Right atrium auricular region (tissue), 2 donors: ENCODE data around the gene MBD3L4. TPM values are rescaled to one million over a fixed set of nuclear protein-coding genes. Genes with fewer than 3 reads are reported as not detected.
"Not testable (repeated sequence)": the region's sequence is repeated elsewhere in the genome, so short reads cannot be mapped to it uniquely, and the experiment has no call there.

Experiments used
- DNase-seq: peaks from one replicate; pipeline ENCODE4 v3.0.0-alpha.2; 2019; ENCODE audit warnings: low spot score
- H3K27ac ChIP-seq, 2 donors: fragments of 200-600 bp; sonication (generic); 1 replicate in 1 of 2; 2 replicates in 1 of 2; pipeline ENCODE4 v1.5.1; 2016 to 2019
- H3K27me3 ChIP-seq, 2 donors: fragments of 200-600 bp; sonication (generic); one replicate each; pipeline versions ENCODE4 v1.5.1 to v1.6.0; 2017 to 2019
- H3K36me3 ChIP-seq: fragments of 200-600 bp; sonication (generic); one replicate; pipeline ENCODE4 v1.5.1; 2016
- H3K4me1 ChIP-seq, 2 donors: fragments of 200-600 bp; sonication (generic); one replicate each; pipeline versions ENCODE4 v1.5.1 to v1.6.0; 2017 to 2019
- H3K4me3 ChIP-seq, 2 donors: fragments of 200-600 bp; sonication (generic); 1 replicate in 1 of 2; 2 replicates in 1 of 2; pipeline ENCODE4 v1.5.1; 2017 to 2019; ENCODE audit warnings: mild to moderate bottlenecking in 1 of 2, moderate library complexity in 1 of 2
- H3K9me3 ChIP-seq, 2 donors: fragments of 200-600 bp; sonication (generic); one replicate each; pipeline ENCODE4 v1.5.1; 2019
- CTCF ChIP-seq, 2 donors: fragments of 200-600 bp; sonication (generic); IDR thresholded peaks; one replicate each; pipeline ENCODE4 v1.5.1; 2019; ENCODE audit warnings: antibody characterized with exemption in 2 of 2
- total RNA-seq, 2 donors: library from RNA; depleted of rRNA; stranded (reverse); fragments of >200 nt; gene quantifications; one replicate each; pipeline ENCODE4 v1.1.0, GENCODE V29; 2016

Gene MBD3L4
- total RNA-seq, 2 donors from 2014 or later: not detected

DNA sequence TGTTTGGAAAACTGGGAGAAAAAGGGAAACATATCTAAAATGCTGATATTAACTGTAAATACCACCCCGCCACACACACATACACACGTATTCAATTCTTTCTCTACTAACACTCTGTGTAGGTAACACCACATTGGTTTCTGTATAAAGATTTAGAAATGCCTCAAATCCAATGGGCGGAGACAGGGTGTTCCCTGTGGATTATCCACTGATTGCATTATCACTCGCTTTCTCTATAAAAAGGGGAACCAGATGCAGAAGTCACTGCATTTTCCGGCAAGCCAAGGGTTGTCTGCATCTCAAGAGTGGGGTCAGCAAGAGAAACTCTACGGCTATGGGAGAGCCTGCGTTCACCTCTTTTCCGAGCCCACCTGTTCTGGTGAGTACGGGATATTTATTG, 9.7 kb downstream of the MBD3L4 start, which contains the start of gene MBD3L5:
MBD3L5 (plus strand) TSS at position 301 of the 400 bp plus-strand sequence; CDS start at position 335, 34 bp downstream.
- H3K27me3 ChIP-seq, H3K36me3 ChIP-seq, DNase-seq, H3K9me3 ChIP-seq, H3K4me1 ChIP-seq, H3K4me3 ChIP-seq, H3K27ac ChIP-seq: not testable (repeated sequence)

- not testable (repeated sequence) for H3K4me3 ChIP-seq, H3K36me3 ChIP-seq, H3K27me3 ChIP-seq, H3K9me3 ChIP-seq, H3K27ac ChIP-seq, DNase-seq, H3K4me1 ChIP-seq
Observed at GRCh38 chr19:7028790-7029189, 11.2 kb downstream of the MBD3L4 start.

DNA sequence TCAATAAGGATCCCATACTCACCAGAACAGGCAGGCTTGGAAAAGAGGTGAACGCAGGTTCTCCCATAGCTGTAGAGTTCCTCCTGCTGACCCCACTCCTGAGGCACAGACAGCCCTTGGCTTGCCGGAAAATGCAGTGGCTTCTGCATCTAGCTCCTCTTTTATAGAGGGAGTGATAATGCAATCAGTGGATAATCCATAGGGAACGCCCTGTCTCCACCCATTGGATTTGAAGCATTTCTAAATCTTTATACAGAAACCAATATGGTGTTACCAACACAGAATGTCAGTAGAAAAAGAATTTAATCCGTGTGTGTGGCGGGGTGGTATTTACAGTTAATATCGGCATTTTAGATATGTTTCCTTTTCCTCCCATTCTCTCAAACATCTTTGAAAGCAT, 18.6 kb downstream of the MBD3L4 start, which contains the start of gene MBD3L2B:
MBD3L2B (minus strand) TSS at position 101 of the 400 bp plus-strand sequence; CDS start at position 67, 34 bp downstream.
- not testable (repeated sequence) for H3K4me3 ChIP-seq, H3K27me3 ChIP-seq, H3K9me3 ChIP-seq, DNase-seq, H3K27ac ChIP-seq, H3K36me3 ChIP-seq, H3K4me1 ChIP-seq

GRCh38 chr19:7018828-7019227, 21.2 kb downstream of the MBD3L4 start:
- Histone ChIP-seq H3K27me3 (no peaks in the 10 kb centered on the region), H3K27ac (no peak overlapping the region), H3K4me3 (no peak overlapping the region), H3K36me3 (no peaks in the 10 kb centered on the region), H3K9me3 (no peaks in the 10 kb centered on the region), H3K4me1 (no peaks in the 10 kb centered on the region)
- TF ChIP-seq CTCF (IDR thresholded peaks at IDR 0.05): no peak
- no peak for DNase-seq

DNA sequence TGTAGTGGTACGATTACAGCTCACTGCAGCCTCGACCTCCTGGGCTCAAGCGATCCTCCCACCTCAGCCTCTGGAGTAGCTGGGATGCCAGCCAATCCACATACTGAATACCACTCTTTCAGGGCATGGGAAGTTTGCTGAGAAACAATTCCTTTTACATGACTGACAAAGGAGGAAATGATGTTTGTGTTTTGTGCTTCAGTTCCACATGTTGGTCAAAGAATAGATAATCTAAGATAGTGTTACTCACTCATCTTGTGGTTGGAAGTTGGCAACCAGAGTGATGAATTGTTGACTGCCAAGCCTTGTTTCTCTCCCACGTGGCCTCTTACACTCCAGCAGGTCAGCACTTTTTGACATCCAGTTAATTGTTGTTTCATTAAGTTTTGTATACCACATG, 26.3 kb downstream of the MBD3L4 start:
- Histone ChIP-seq H3K4me1 (no peaks in the 10 kb centered on the region), H3K9me3 (no peaks in the 10 kb centered on the region), H3K27ac (no peak overlapping the region), H3K27me3 (no peaks in the 10 kb centered on the region), H3K4me3 (no peak overlapping the region), H3K36me3 (no peaks in the 10 kb centered on the region)
- DNase-seq: peak; percentile 52
- no peak for TF ChIP-seq CTCF (IDR thresholded peaks at IDR 0.05)

- no peaks in the 10 kb centered on the region for H3K36me3 ChIP-seq
- no peak overlapping the region for H3K4me3 ChIP-seq
- DNase-seq: peak; percentile 38
- H3K9me3 ChIP-seq: no peaks in the 10 kb centered on the region
- H3K4me1 ChIP-seq: no peaks in the 10 kb centered on the region
- TF ChIP-seq CTCF (IDR thresholded peaks at IDR 0.05): no peak
- H3K27me3 ChIP-seq: no peaks in the 10 kb centered on the region
- no peak overlapping the region for H3K27ac ChIP-seq
Observed at GRCh38 chr19:7010722-7011593, 29.0 kb downstream of the MBD3L4 start.

DNA sequence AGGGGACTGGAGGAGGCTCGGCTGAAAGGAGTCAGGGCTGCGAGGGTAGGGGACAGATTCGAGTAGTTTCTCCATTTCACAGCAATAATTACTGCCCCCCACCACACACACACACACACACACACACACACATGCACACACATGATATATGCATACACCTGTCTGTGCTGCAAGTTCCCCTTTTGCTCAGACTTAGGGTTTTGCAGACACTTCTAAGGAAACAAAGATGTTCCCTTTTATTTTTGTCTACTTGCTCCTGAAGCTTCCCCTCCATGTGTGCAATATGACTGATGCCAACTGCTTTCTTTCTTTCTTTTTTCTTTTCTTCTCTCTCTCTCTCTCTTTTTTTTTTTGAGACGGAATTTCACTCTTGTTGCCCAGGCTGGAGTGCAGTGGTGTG, 32.1 kb downstream of the MBD3L4 start:
- Histone ChIP-seq H3K9me3 (no peaks in the 10 kb centered on the region), H3K4me3 (no peak overlapping the region), H3K4me1 (no peaks in the 10 kb centered on the region), H3K36me3 (no peaks in the 10 kb centered on the region), H3K27ac (no peak overlapping the region), H3K27me3 (no peaks in the 10 kb centered on the region)
- TF ChIP-seq CTCF (IDR thresholded peaks at IDR 0.05): no peak
- no peak for DNase-seq
